ENCODE measurements around the gene SMAD4. TPM values are rescaled to one million over a fixed set of nuclear protein-coding genes. Genes with fewer than 3 reads are reported as not detected.

Gene SMAD4
- total and polyA plus RNA-seq, 2 experiments from 2014 or later, result 41.9 to 103 TPM

- Histone ChIP-seq H3K79me2 (replicated peaks; ENCODE audit: insufficient read depth) (no peaks in the 10 kb centered on the region), H4K20me1 (replicated peaks; ENCODE audit: insufficient read depth) (no peaks in the 10 kb centered on the region), H2AFZ (no peak overlapping the region), H3K27me3 (ENCODE audit: insufficient read depth) (no peaks in the 10 kb centered on the region), H3K36me3 (ENCODE audit: insufficient read depth) (no peaks in the 10 kb centered on the region), H3K9me2 (ENCODE audit: insufficient read depth) (peaks cover 12% of the 10 kb centered on the region; the same call in 1 of the 2 replicates), H3K4me1 (ENCODE audit: insufficient read depth) (peaks cover 6% of the 10 kb centered on the region), H3F3A (replicated peaks; ENCODE audit: low read depth) (no peaks in the 10 kb centered on the region), H3K27ac (ENCODE audit: low read depth) (no peak overlapping the region), H3K4me2 (no peak overlapping the region), H3K4me3 (no peak overlapping the region)
- TF ChIP-seq EZH2phosphoT487 (IDR thresholded peaks at IDR 0.05; ENCODE audit: unreplicated experiment) (no peak), ETS1 (IDR thresholded peaks at IDR 0.05) (no peak), ZNF114 (CRISPR knock-in tag; IDR thresholded peaks at IDR 0.05) (no peak), EZH2 (IDR thresholded peaks at IDR 0.05; ENCODE audit: low read depth, unreplicated experiment) (no peak), POLR2AphosphoS5 (IDR thresholded peaks at IDR 0.05; ENCODE audit: low read depth) (no peak), CREB1 (CRISPR knock-in tag; IDR thresholded peaks at IDR 0.05; ENCODE audit: low read depth) (no peak), REST (IDR thresholded peaks at IDR 0.05; ENCODE audit: unreplicated experiment) (no peak), STAT1 (IDR thresholded peaks at IDR 0.05; ENCODE audit: unreplicated experiment) (no peak), ZNF462 (CRISPR knock-in tag; IDR thresholded peaks at IDR 0.05) (no peak), CTCF (conservative IDR thresholded peaks at IDR 0.05; ENCODE audit: low read depth in 2 of 2) (no peak), NANOG (IDR thresholded peaks at IDR 0.05; ENCODE audit: borderline replicate concordance) (no peak), JUNB (IDR thresholded peaks at IDR 0.05; ENCODE audit: unreplicated experiment) (no peak), ZNF331 (CRISPR knock-in tag; IDR thresholded peaks at IDR 0.05; ENCODE audit: low read depth) (no peak)
- H3K9me3 Mint-ChIP-seq, result peaks cover 20% of the 10 kb centered on the region
- H3K4me3 Mint-ChIP-seq, result no peak overlapping the region
- H3K4me1 Mint-ChIP-seq, result peaks cover 9% of the 10 kb centered on the region
- no peak overlapping the region for H3K27ac Mint-ChIP-seq
- ATAC-seq, result no peak
- DNase-seq (ENCODE audit: low spot score), result no peak
- H3K27me3 Mint-ChIP-seq (ENCODE audit: insufficient read depth, low read depth, poor library complexity), result peaks cover 7% of the 10 kb centered on the region
- peaks cover 15% of the 10 kb centered on the region for H3K36me3 Mint-ChIP-seq (ENCODE audit: low read depth)
Measured at GRCh38 chr18:51012441-51012840, 17.6 kb upstream of the SMAD4 start.
